Astrocyte of the spinal cord (primary cell): ENCODE data around the gene NDRG3.
A peak's percentile ranks its signal among the peaks of the same experiment; 100 is the strongest.

Experiments used
- DNase-seq: peaks from one replicate; pipeline ENCODE4 v3.0.0; 2011; ENCODE audit warnings: low read depth, low spot score
- H3K4me3 ChIP-seq: 2 replicates; pipeline ENCODE4 v1.5.1; 2011; ENCODE audit warnings: low read depth, mild to moderate bottlenecking, low read length, moderate library complexity
- in situ Hi-C: cut with HindIII; loops from 2 replicates; pipeline ENCODE4 v1.10.0; 2017; ENCODE audit warnings: low sequenced_read_pairs
- TF ChIP-seq, protein P1 (sequence below): IDR thresholded peaks from 2 replicates; pipeline ENCODE4 v1.5.1; 2012; ENCODE audit warnings: low read depth, mild to moderate bottlenecking, low read length, inconsistent platforms

The NDRG3 gene

GRCh38 chr20:36604952-36605398 lies 140.9 kb downstream of the NDRG3 start:
- in situ Hi-C loops: no loop called here
- peak overlapping the region; percentile 22 for H3K4me3 ChIP-seq
- DNase-seq: no peak
- TF ChIP-seq, protein P1, sequence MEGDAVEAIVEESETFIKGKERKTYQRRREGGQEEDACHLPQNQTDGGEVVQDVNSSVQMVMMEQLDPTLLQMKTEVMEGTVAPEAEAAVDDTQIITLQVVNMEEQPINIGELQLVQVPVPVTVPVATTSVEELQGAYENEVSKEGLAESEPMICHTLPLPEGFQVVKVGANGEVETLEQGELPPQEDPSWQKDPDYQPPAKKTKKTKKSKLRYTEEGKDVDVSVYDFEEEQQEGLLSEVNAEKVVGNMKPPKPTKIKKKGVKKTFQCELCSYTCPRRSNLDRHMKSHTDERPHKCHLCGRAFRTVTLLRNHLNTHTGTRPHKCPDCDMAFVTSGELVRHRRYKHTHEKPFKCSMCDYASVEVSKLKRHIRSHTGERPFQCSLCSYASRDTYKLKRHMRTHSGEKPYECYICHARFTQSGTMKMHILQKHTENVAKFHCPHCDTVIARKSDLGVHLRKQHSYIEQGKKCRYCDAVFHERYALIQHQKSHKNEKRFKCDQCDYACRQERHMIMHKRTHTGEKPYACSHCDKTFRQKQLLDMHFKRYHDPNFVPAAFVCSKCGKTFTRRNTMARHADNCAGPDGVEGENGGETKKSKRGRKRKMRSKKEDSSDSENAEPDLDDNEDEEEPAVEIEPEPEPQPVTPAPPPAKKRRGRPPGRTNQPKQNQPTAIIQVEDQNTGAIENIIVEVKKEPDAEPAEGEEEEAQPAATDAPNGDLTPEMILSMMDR: no peak
